HCT116 (cell line): Measurements from ENCODE around the gene RAD51D. TPM values are rescaled to one million over a fixed set of nuclear protein-coding genes. Genes with fewer than 3 reads are reported as not detected.
A peak's percentile ranks its signal among the peaks of the same experiment; 100 is the strongest.

ENCODE experiments used
- ATAC-seq: fragments of 200-7000 bp; cut with Tn5 transposase; 2 replicates; pipeline ENCODE4 v1.9.1; 2020; ENCODE audit warnings: mild to moderate bottlenecking, moderate library complexity
- BruUV-seq: library from RNA; stranded (reverse); fragments of 400-500 nt; replicated peaks from 2 replicates; lab custom pipeline; 2021; lab: Mats Ljungman, UMichigan
- CTCF ChIA-PET: fragments of 300-600 bp; sonication (Branson Sonifier 250); formaldehyde crosslinking; loops from one replicate; lab custom pipeline; 2021; ENCODE audit warnings: antibody characterized with exemption; lab: Charles Lee
- POLR2A ChIA-PET: fragments of 300-600, 350-600 bp; sonication (Branson Sonifier 250); formaldehyde crosslinking; loops from one replicate; lab custom pipeline; 2021; ENCODE audit warnings: antibody characterized with exemption; lab: Charles Lee
- RAD21 ChIA-PET, 2 experiments: fragments of 300-600 bp; sonication (Branson Sonifier 250); formaldehyde crosslinking; loops; one replicate each; lab custom pipeline; 2023; ENCODE audit warnings: low total read pairs in 2 of 2; ENCODE audit not compliant: uncharacterized antibody in 2 of 2, unreplicated experiment in 2 of 2, low non-redundant PET in 1 of 2; lab: Charles Lee
- DNase-seq: peaks from one replicate; pipeline ENCODE4 v3.0.0-alpha.2; 2010; ENCODE audit warnings: low read depth, low spot score
- H2AFZ ChIP-seq: fragments of 200-600 bp; shearing (Covaris generic), sonication (generic); 2 replicates; pipeline ENCODE4 v1.6.1; 2017; ENCODE audit warnings: low read depth, mixed run types, mixed read lengths, antibody characterized with exemption, low read length; ENCODE audit not compliant: poor library complexity, severe bottlenecking
- H3K27ac ChIP-seq: 2 replicates; pipeline ENCODE4 v1.5.1; 2012; ENCODE audit warnings: low read depth, low read length
- H3K27me3 ChIP-seq: fragments of 200-600 bp; sonication (generic); 2 replicates; pipeline ENCODE4 v1.6.1; 2016; ENCODE audit warnings: mixed run types, low read length, mixed read lengths; ENCODE audit not compliant: insufficient read depth
- H3K36me3 ChIP-seq, 2 experiments: fragments of 200-500 bp in 1 of 2; fragments of 200-600 bp in 1 of 2; sonication (Bioruptor generic) in 1 of 2; sonication (generic) in 1 of 2; 2 replicates each; pipeline versions ENCODE4 v1.5.1 to v1.6.1; 2014 to 2016; ENCODE audit warnings: low read length in 2 of 2, inconsistent platforms in 1 of 2, mixed read lengths in 1 of 2, mixed run types in 1 of 2; ENCODE audit not compliant: insufficient read depth in 2 of 2, control insufficient read depth in 1 of 2
- H3K4me1 ChIP-seq, 2 experiments: fragments of 200-600 bp in 1 of 2; sonication (generic) in 1 of 2; 2 replicates each; pipeline versions ENCODE4 v1.5.1 to v1.6.1; 2012 to 2017; ENCODE audit warnings: low read length in 2 of 2, inconsistent platforms in 1 of 2, mild to moderate bottlenecking in 1 of 2, mixed read lengths in 1 of 2, mixed run types in 1 of 2, moderate library complexity in 1 of 2; ENCODE audit not compliant: insufficient read depth in 2 of 2, control insufficient read depth in 1 of 2
- H3K4me2 ChIP-seq: fragments of 200-600 bp; sonication (generic); 2 replicates; pipeline ENCODE4 v1.6.1; 2017; ENCODE audit warnings: mixed run types, low read length, mixed read lengths
- H3K4me3 ChIP-seq, 2 experiments: fragments of 200-600 bp in 1 of 2; sonication (generic) in 1 of 2; replicated peaks in 1 of 2; 2 replicates each; pipeline ENCODE4 v1.5.1; 2011 to 2016; ENCODE audit warnings: low read length in 2 of 2, control low read depth in 1 of 2, low read depth in 1 of 2, mild to moderate bottlenecking in 1 of 2, mixed read lengths in 1 of 2, mixed run types in 1 of 2
- H3K79me2 ChIP-seq: fragments of 200-600 bp; sonication (generic); 2 replicates; pipeline ENCODE4 v1.6.1; 2017; ENCODE audit warnings: mild to moderate bottlenecking, mixed run types, low read length, moderate library complexity, mixed read lengths; ENCODE audit not compliant: insufficient read depth
- H3K9ac ChIP-seq: fragments of 200-600 bp; sonication (generic); 2 replicates; pipeline ENCODE4 v1.6.1; 2016; ENCODE audit warnings: low read length, mixed read lengths
- H3K9me2 ChIP-seq: fragments of 200-600 bp; sonication (generic), shearing (Covaris generic); 2 replicates; pipeline ENCODE4 v1.6.1; 2017; ENCODE audit warnings: mixed run types, mild to moderate bottlenecking, moderate library complexity; ENCODE audit not compliant: insufficient read depth
- H3K9me3 ChIP-seq, 2 experiments: fragments of 200-500 bp in 1 of 2; fragments of 200-600 bp in 1 of 2; sonication (Bioruptor generic) in 1 of 2; sonication (generic) in 1 of 2; 2 replicates each; pipeline ENCODE4 v1.6.1; 2014 to 2017; ENCODE audit warnings: low read length in 2 of 2, mixed read lengths in 2 of 2, inconsistent platforms in 1 of 2, low read depth in 1 of 2, mild to moderate bottlenecking in 1 of 2, mixed run types in 1 of 2, moderate library complexity in 1 of 2; ENCODE audit not compliant: control insufficient read depth in 1 of 2, insufficient read depth in 1 of 2
- H4K20me1 ChIP-seq: fragments of 200-600 bp; sonication (generic), shearing (Covaris generic); 2 replicates; pipeline ENCODE4 v1.6.1; 2017; ENCODE audit warnings: mixed run types, mild to moderate bottlenecking, moderate library complexity; ENCODE audit not compliant: insufficient read depth
- CEBPB ChIP-seq: IDR thresholded peaks from 2 replicates; pipeline ENCODE4 v1.6.1; 2012; ENCODE audit warnings: low read depth
- POLR2A ChIP-seq: IDR thresholded peaks from 2 replicates; pipeline ENCODE4 v1.7.0; 2011; ENCODE audit warnings: borderline replicate concordance; ENCODE audit not compliant: insufficient read depth, insufficient read length; ENCODE audit errors: extremely low read depth
- SP1 ChIP-seq: IDR thresholded peaks from 2 replicates; pipeline ENCODE4 v1.6.1; 2012; ENCODE audit warnings: low read depth
- SRF ChIP-seq: IDR thresholded peaks from 2 replicates; pipeline ENCODE4 v1.6.1; 2012; ENCODE audit warnings: low read depth
- ZFX ChIP-seq: fragments of 450-650 bp; IDR thresholded peaks from 2 replicates; pipeline ENCODE4 v1.6.1; 2017
- intact Hi-C: fragments of 100-400 bp; cut with micrococcal nuclease; formaldehyde crosslinking; loops from 2 replicates; pipeline ENCODE4 v1.10.0; 2022
- total RNA-seq: library from RNA; stranded (reverse); gene quantifications from one replicate; pipeline ENCODE4 v1.2.1, GENCODE V29; 2021; ENCODE audit not compliant: unreplicated experiment
- TF ChIP-seq, protein P1 (sequence below): IDR thresholded peaks from 2 replicates; pipeline ENCODE4 v1.6.1; 2012
- TF ChIP-seq, protein P2 (sequence below): IDR thresholded peaks from 2 replicates; pipeline ENCODE4 v1.6.1; 2011; ENCODE audit warnings: mild to moderate bottlenecking, low read length, moderate library complexity; ENCODE audit not compliant: insufficient replicate concordance; ENCODE audit errors: extremely low read depth
- TF ChIP-seq, protein P3 (sequence below): IDR thresholded peaks from 2 replicates; pipeline ENCODE4 v1.6.1; 2012

Gene RAD51D
- total RNA-seq, 1 experiment from 2014 or later, result 12.9 TPM

DNA sequence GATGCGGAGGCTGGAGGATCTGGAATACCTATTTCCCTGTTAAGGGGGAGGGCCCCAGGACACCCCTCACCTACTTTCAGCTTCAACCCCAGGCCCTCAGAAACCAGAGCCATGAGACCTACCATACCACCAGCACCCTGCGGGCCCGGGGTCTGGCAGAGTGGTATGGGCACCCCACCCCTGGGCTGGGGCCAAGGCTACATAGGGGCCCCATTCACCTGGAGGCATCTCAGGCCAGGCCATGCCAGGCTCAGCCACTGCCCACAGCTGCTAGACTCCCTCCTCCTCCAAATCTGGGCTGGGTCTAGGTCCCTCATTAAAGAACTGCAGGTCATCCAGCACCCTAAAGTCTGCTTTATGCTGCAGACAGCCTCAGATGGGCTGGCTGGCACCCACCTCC lies 10.7 kb upstream of the RAD51D start:
- no peaks in the 10 kb centered on the region for H3K27me3 ChIP-seq
- no peaks in the 10 kb centered on the region for H3K4me1 ChIP-seq
- no peak for TF ChIP-seq ZFX
- TF ChIP-seq CEBPB, result no peak
- TF ChIP-seq, protein P1, sequence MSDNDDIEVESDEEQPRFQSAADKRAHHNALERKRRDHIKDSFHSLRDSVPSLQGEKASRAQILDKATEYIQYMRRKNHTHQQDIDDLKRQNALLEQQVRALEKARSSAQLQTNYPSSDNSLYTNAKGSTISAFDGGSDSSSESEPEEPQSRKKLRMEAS, result no peak
- TF ChIP-seq, protein P2, sequence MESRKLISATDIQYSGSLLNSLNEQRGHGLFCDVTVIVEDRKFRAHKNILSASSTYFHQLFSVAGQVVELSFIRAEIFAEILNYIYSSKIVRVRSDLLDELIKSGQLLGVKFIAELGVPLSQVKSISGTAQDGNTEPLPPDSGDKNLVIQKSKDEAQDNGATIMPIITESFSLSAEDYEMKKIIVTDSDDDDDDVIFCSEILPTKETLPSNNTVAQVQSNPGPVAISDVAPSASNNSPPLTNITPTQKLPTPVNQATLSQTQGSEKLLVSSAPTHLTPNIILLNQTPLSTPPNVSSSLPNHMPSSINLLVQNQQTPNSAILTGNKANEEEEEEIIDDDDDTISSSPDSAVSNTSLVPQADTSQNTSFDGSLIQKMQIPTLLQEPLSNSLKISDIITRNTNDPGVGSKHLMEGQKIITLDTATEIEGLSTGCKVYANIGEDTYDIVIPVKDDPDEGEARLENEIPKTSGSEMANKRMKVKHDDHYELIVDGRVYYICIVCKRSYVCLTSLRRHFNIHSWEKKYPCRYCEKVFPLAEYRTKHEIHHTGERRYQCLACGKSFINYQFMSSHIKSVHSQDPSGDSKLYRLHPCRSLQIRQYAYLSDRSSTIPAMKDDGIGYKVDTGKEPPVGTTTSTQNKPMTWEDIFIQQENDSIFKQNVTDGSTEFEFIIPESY, result no peak
- TF ChIP-seq SRF, result no peak
- TF ChIP-seq POLR2A, result no peak
- TF ChIP-seq SP1, result no peak
- TF ChIP-seq, protein P3, sequence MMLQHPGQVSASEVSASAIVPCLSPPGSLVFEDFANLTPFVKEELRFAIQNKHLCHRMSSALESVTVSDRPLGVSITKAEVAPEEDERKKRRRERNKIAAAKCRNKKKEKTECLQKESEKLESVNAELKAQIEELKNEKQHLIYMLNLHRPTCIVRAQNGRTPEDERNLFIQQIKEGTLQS, result no peak
- TF ChIP-seq, all 23 proteins: peak for 0
- ATAC-seq (peak; percentile 38), DNase-seq (no peak)
- Histone ChIP-seq H3K36me3 (peaks cover 20 to 44% of the 10 kb centered on the region in 2 experiments; a peak in 3 of 4 replicates), H3K79me2 (no peaks in the 10 kb centered on the region), H3K9ac (no peak overlapping the region), H4K20me1 (no peaks in the 10 kb centered on the region), H3K4me3 (no peak overlapping the region), H3K27ac (no peak overlapping the region), H3K9me3 (no peaks in the 10 kb centered on the region), H3K4me2 (no peak overlapping the region), H2AFZ (no peak overlapping the region), H3K9me2 (no peaks in the 10 kb centered on the region)
- no TSS peak for BruUV-seq
- intact Hi-C loops, result no loop called here
- RAD21 ChIA-PET, result no interaction called here
- CTCF ChIA-PET, result interaction anchor here (1.1 kb wide), 1 partner anchor 710 kb away, joined by 3 read pairs; no protein-coding TSS in a partner anchor
- POLR2A ChIA-PET, result no interaction called here
